NCI-H2196 (cell line): ENCODE results near the gene TCTA.

Experiments used
- DNase-seq: peaks from one replicate; lab custom pipeline; 2025; ENCODE audit not compliant: unreplicated experiment; lab: John Stamatoyannopoulos, UW

The TCTA gene

GRCh38 chr3:49410066-49410845 is 2.0 kb upstream of the TCTA start:
- DNase-seq: no peak

- no peak for DNase-seq
These were observed 1.2 kb upstream of the TCTA start for GRCh38 chr3:49410846-49411534.

- DNase-seq: no peak
These were observed 672 bp upstream of the TCTA start for GRCh38 chr3:49411535-49411967.

GRCh38 chr3:49412632-49413337 is 562 bp downstream of the TCTA start:
- DNase-seq: no peak

GRCh38 chr3:49413338-49413734 is 1.1 kb downstream of the TCTA start:
- DNase-seq: no peak

GRCh38 chr3:49414753-49415152 is 2.5 kb downstream of the TCTA start:
- DNase-seq: no peak

GRCh38 chr3:49415931-49416601 is 3.8 kb downstream of the TCTA start:
- DNase-seq: no peak

- DNase-seq: no peak
These were observed 4.6 kb downstream of the TCTA start for GRCh38 chr3:49416867-49417266.

GRCh38 chr3:49417516-49418120 is 5.4 kb downstream of the TCTA start:
- no peak for DNase-seq

GRCh38 chr3:49421890-49422378 is 9.7 kb downstream of the TCTA start:
- DNase-seq: no peak

GRCh38 chr3:49422379-49423248 is 10.4 kb downstream of the TCTA start, which contains the start of gene AMT:
AMT (minus strand) TSS chr3:49422473; CDS start chr3:49422450, 23 bp downstream.
- no peak for DNase-seq

- no peak for DNase-seq
These were observed 12.6 kb downstream of the TCTA start for GRCh38 chr3:49424816-49425215.

- no peak for DNase-seq
These were observed 15.4 kb downstream of the TCTA start for GRCh38 chr3:49427586-49427985.

- no peak for DNase-seq
These were observed 16.5 kb downstream of the TCTA start for GRCh38 chr3:49428752-49429080.

GRCh38 chr3:49434731-49435130 is 22.5 kb downstream of the TCTA start:
- no peak for DNase-seq

GRCh38 chr3:49445391-49445790 is 33.2 kb downstream of the TCTA start:
- DNase-seq: no peak

GRCh38 chr3:49453621-49454020 is 41.4 kb downstream of the TCTA start:
- DNase-seq: no peak

GRCh38 chr3:49454458-49454857 is 42.2 kb downstream of the TCTA start:
- DNase-seq: no peak

- no peak for DNase-seq
These were observed 42.9 kb downstream of the TCTA start for GRCh38 chr3:49454898-49455681.
